GM21526 (cell line): ENCODE results near the gene UBE2C.
"Not testable (repeated sequence)": the region's sequence is repeated elsewhere in the genome, so short reads cannot be mapped to it uniquely, and the experiment has no call there.

Source experiments
- ATAC-seq: cut with Tn5 transposase; IDR thresholded peaks from one replicate; pipeline ENCODE4 v1.9.1; 2021; ENCODE audit warnings: moderate library complexity; ENCODE audit not compliant: unreplicated experiment, low FRiP score

Gene UBE2C

DNA sequence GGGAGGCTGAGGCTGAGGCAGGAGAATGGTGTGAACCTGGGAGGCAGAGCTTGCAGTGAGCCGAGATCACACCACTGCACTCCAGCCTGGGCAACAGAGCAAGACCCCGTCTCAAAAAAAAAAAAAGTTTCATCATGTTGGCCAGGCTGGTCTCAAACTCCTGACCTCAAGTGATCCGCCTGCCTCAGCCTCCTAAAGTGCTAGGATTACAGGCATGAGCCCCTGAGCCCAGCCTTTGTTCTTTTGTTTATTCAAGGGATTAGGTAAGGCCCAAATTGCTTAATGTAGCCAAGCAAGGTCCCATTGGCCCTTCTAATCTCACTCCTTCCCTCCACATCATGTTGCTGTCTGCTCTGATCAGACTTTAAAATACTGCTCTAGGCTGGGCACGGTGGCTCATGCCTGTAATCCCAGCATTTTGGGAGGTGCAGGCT, 17.2 kb downstream of the UBE2C start:
- not testable (repeated sequence) for ATAC-seq

DNA sequence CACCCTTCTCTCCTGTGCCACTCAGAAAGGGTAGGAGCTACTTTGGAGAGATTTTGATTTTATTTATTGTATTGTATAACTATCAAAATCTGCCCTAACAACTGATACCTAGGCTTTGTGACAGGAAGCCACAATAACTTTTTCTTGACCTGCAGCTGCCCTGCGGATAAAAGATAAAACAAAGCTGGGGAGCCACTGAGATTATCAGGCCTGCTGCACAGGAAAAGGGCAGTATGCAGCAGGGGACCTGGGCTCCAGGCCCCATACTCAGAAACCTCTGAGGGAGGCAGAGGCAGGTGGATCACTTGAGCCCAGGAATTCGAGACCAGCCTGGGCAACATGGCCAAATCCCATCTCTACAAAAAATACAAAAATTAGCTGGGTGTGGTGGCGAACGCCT, 20.2 kb downstream of the UBE2C start:
- ATAC-seq = no peak

DNA sequence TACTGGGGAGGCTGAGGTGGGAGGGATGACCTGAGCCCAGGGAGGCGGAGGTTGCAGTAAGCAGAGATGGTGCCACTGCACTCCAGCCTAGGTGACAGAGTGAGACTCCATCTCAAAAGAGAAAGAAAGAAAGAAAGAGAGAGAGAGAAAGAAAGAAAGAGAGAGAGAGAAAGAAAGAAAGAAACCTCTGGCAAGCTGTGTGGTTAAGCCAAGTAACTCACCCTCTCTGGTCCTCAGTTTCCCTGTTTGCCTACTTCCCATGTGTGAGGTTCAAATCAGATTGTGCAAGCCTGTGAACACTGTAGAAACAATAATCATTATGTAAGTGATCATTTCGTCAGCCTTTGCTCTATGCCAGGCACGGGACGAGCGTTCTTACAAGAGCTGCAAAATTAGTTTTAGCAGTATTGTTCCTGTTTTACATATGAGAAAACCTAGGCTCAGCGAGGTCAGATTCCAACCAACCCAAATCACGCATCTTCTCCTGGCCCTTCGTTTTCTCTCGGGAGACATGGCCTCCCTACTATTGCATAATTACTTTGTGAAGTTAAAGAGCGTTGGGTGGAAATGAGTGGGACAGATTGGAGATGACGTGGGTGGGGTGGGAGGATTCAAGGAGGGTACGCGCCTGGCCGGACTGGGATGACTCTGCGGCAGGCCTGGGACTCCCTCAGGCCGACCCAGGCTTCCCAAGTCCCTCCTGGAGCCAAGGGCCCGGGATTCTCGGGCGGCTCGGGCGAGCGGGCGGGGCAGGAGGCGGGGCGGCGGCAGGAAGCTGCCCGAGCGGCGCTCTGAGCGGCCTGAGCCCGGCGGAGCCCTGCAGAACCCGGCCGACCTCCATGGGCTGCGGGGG, 20.8 kb downstream of the UBE2C start, which contains the start of gene SNX21:
TSS of gene SNX21 (plus strand) at position 770 of the 853 bp plus-strand sequence. CDS start 121 bp downstream, outside the sequence.
- no peak for ATAC-seq

- no peak for ATAC-seq
These were observed 21.7 kb downstream of the UBE2C start for GRCh38 chr20:45833883-45834796.

GRCh38 chr20:45834797-45835161, 22.3 kb downstream of the UBE2C start:
- ATAC-seq = no peak

- ATAC-seq = no peak
These were observed 22.9 kb downstream of the UBE2C start for GRCh38 chr20:45835329-45835765.

- no peak for ATAC-seq
These were observed 23.4 kb downstream of the UBE2C start for GRCh38 chr20:45835825-45836224.

DNA sequence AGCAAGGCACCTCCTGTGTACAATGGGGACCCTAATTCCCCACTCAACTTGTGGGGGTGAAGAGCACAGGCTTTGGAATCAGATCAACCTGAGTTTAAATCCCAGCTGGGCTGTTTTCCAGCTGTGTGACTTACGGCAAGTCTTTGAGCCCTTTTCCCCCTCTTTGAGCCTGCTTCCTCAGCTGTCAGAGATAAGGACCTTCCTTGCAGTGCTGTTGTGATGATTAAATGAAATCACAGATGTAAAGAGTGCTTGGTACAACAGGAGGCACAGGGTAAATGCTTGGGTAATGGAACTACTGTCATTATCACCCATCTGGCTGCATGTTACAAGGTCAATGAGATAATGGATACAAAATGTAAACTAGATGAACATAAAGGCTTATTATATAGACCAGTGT, 24.4 kb downstream of the UBE2C start:
- no peak for ATAC-seq

DNA sequence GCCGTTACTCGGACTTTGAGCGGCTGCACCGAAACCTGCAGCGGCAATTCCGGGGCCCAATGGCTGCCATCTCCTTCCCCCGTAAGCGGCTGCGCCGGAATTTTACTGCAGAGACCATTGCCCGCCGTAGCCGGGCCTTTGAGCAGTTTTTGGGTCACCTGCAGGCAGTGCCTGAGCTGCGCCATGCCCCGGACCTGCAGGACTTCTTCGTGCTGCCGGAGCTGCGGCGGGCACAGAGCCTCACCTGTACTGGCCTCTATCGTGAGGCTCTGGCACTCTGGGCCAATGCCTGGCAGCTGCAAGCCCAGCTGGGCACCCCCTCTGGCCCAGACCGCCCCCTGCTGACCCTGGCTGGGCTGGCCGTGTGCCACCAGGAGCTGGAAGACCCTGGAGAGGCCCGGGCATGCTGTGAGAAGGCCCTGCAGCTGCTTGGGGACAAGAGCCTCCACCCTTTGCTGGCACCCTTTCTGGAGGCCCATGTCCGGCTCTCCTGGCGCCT, 28.3 kb downstream of the UBE2C start:
- ATAC-seq = no peak

GRCh38 chr20:45841407-45842129, 29.1 kb downstream of the UBE2C start:
- ATAC-seq = no peak

GRCh38 chr20:45842169-45842812, 29.8 kb downstream of the UBE2C start:
- ATAC-seq = peak; percentile 62

DNA sequence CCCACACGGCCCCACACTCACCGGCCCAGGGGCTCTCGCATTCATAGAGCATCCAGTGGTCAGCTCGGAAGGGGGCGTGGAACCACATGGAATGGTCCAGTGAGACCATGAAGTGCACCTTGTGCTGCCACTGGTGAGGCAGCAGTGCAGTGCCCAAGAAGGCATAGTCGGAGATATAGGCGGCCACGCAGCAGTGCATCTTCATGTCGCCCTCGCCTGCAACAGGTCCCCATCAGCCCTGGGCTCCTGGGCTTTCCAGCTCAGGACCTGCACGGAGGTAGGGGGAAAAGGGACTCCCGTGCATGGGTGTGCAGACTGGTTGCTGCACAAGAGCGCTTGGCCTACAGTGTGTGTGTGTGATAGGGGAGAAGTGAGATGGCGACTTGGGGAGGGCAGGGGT, 31.1 kb downstream of the UBE2C start:
- no peak for ATAC-seq

DNA sequence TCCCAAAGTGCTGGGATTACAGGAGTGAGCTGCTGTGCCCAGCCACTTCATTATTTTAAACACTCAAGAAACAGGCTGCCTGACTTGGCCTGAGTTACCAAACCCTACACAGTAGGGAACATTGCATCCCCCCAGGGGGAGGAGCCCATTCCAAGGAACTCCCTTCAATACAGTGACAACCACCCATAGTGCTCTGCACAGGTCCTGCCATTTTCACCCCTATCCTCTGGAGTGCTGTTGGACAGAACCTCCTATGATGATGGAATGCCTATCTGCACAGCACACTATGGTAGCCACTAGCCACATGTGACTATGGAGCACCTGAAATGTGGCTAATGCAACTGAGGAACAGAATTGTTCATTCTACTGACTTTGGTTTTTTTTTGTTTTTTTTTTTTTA, 33.0 kb downstream of the UBE2C start:
- no peak for ATAC-seq

DNA sequence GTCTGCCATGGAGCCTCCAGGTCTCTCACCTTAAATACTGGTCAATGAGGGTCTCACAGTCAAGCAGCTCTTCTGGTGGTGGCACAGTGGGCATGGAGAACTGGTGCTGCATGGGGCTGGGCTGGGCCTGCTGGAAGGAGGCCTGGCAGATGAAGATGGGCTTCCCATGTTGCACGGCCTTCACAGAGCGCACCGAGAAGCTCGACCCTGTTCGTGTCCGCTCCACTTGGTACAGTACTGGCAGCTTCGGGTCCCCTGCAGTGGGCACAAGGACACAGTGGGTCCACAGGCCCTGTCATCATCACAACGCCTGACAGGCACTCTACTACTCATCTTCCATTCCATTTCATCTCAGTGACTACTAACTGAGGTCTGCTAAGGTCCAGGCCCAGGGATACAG, 36.0 kb downstream of the UBE2C start:
- no peak for ATAC-seq

- ATAC-seq = no peak
These were observed 36.6 kb downstream of the UBE2C start for GRCh38 chr20:45848969-45849582.

GRCh38 chr20:45850238-45850637, 37.8 kb downstream of the UBE2C start:
- ATAC-seq = no peak

DNA sequence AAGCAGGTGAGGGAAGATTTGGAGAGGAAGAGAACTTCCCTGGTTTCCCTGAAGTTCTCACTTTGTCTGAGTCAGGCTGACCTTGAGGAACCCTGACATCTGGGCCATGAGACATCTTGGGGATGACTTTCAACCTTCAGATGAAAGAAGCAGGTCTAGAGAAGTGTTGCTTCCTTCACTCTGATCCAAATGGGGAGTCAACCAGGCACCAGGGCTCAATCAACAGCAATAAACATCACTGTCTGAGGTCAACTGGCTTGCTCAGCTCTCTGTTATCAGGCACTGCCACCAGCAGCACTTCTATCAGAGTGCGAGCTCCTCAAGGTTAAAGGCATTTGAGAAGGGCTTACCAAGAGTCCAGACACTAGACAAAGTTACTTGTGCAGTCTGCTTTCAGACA, 38.5 kb downstream of the UBE2C start:
- ATAC-seq = no peak

DNA sequence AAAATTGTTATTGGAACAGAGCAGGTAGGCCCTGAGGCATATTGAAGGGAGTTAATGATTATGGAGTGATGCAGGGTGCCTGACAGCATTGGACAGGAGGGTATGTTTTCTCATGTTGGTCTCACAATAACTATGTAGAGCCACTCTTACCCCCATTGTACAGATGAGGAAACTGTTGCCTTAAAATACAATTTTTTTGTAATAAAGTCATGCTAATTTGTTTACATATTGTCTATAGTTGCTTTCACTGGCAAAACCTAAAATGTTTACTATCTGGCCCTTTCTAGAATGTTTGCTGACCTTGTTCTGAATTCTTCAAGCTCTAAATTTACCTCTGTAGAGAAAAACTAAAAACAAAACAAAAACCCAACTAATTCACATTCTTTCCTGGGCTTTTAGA, 39.1 kb downstream of the UBE2C start:
- no peak for ATAC-seq

GRCh38 chr20:45852326-45852725, 39.9 kb downstream of the UBE2C start:
- ATAC-seq = no peak

- no peak for ATAC-seq
These were observed 41.0 kb downstream of the UBE2C start for GRCh38 chr20:45853484-45853883.
